Measurements from ENCODE around the gene WFDC2. TPM values are rescaled to one million over a fixed set of nuclear protein-coding genes. Genes with fewer than 3 reads are reported as not detected.

The WFDC2 gene
- total and polyA plus RNA-seq, 2 of the 4 experiments (the other 2 are of a cell fraction), result not detected

DNA sequence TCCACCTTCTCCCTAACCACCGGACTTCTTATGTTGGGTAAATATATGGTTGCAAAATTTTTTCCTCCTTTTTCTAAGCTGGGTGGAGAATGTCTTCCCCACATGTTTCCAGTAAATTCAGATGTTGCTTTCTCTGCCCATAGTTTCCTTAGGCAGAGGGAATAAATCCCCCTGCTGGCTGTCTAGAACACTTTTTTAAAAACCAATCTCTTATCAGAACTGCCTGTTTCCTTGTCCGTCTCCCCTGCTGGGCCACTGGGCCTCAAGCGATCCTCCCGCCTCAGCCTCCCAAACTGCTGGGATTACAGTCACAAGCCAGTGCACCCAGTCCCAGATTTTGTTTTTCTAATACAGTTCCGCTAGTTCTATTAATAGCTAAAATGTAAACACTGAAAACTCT, 9.9 kb upstream of the WFDC2 start:
- DNase-seq (peak; percentile 3), ATAC-seq (ENCODE audit: low read depth) (no peak)
- Histone ChIP-seq H4K8ac (ENCODE audit: low read depth in 2 of 2, low read length in 2 of 2) (no peak overlapping the region), H2BK5ac (ENCODE audit: low read depth, low read length, poor library complexity, severe bottlenecking) (no peak overlapping the region), H3K14ac (replicated peaks; ENCODE audit: low read depth, low read length) (no peak overlapping the region), H3K27me3 (ENCODE audit: control insufficient read depth, insufficient read depth, low read length) (peaks cover 17% of the 10 kb centered on the region), H2AK5ac (ENCODE audit: low read depth, low read length) (no peak overlapping the region), H3K56ac (ENCODE audit: extremely low read depth, insufficient read depth, low read length) (no peak overlapping the region), H3K23ac (ENCODE audit: low read depth, low read length) (no peak overlapping the region), H3K4me1 (ENCODE audit: control insufficient read depth, insufficient read depth, low read length) (no peaks in the 10 kb centered on the region), H2AK9ac (replicated peaks; ENCODE audit: low read depth, low read length, poor library complexity) (no peak overlapping the region), H3K79me1 (ENCODE audit: low read depth in 1 of 2, low read length in 2 of 2) (no peaks in the 10 kb centered on the region), H2AFZ (replicated peaks; ENCODE audit: low read length, poor library complexity) (no peak overlapping the region), H4K5ac (ENCODE audit: low read depth, low read length) (no peak overlapping the region), H2BK15ac (ENCODE audit: low read depth, low read length) (no peak overlapping the region), H3K4ac (ENCODE audit: low read depth, low read length) (no peak overlapping the region), H3K4me2 (ENCODE audit: low read depth, low read length) (no peak overlapping the region), H3K18ac (ENCODE audit: low read depth, low read length) (no peak overlapping the region), H2BK20ac (ENCODE audit: low read depth, low read length) (no peak overlapping the region), H3K9me3 (ENCODE audit: control insufficient read depth, insufficient read depth, low read length) (no peaks in the 10 kb centered on the region), H2BK120ac (ENCODE audit: low read depth, low read length) (no peak overlapping the region), H4K20me1 (ENCODE audit: insufficient read depth, low read length) (no peaks in the 10 kb centered on the region), H3K27ac (ENCODE audit: insufficient read depth, low read length) (no peak overlapping the region), H3K4me3 (ENCODE audit: insufficient read depth, low read depth, low read length) (no peak overlapping the region), H3K9ac (ENCODE audit: low read depth, low read length) (no peak overlapping the region), H4K91ac (ENCODE audit: insufficient read depth, low read depth, low read length) (no peak overlapping the region), H3K36me3 (ENCODE audit: control insufficient read depth, insufficient read depth, low read length) (no peaks in the 10 kb centered on the region), H3K9me1 (ENCODE audit: insufficient read depth, low read length) (no peaks in the 10 kb centered on the region)
- no TSS peak for BruUV-seq (replicated peaks)
- in situ Hi-C loops (cut with MboI; ENCODE audit: low sequenced_read_pairs) (no loop called here), dilution Hi-C loops (cut with HindIII; ENCODE audit: low sequenced_read_pairs, unreplicated experiment) (no loop called here), intact Hi-C loops (cut with micrococcal nuclease) (no loop called here)
- WGBS, 2 experiments (ENCODE audit: extremely low coverage in 2 of 2, insufficient read length in 1 of 2), result no CpG with 5 or more reads among the region's 5 CpGs
- POLR2A ChIA-PET (ENCODE audit: unreplicated experiment), result no interaction called here
- CTCF ChIA-PET, result interaction anchor here (0.6 to 2.2 kb wide), 3 partner anchors 10 to 90 kb away, joined by 3 to 7 read pairs (median 4); no protein-coding TSS in a partner anchor
- no peak for TF ChIP-seq POLR2A (IDR thresholded peaks at IDR 0.05; ENCODE audit: low read depth, low read length)

Measured in IMR-90 (cell line).